Suprapubic skin (tissue), 3 donors: ENCODE measurements around the gene SREK1IP1.

Experiments used
- EP300 ChIP-seq: sonication (generic); formaldehyde crosslinking; IDR thresholded peaks from one replicate; pipeline ENCODE4 v1.6.1; 2017; ENCODE audit warnings: antibody characterized with exemption
- TF ChIP-seq, protein P1 (sequence below), 2 donors: fragments of 200-600 bp in 1 of 2; fragments of 450-650 bp in 1 of 2; sonication (generic) in 1 of 2; IDR thresholded peaks; one replicate each; pipeline ENCODE4 v1.5.1; 2016 to 2019; ENCODE audit warnings: antibody characterized with exemption in 2 of 2, mild to moderate bottlenecking in 1 of 2, moderate library complexity in 1 of 2

DNA sequence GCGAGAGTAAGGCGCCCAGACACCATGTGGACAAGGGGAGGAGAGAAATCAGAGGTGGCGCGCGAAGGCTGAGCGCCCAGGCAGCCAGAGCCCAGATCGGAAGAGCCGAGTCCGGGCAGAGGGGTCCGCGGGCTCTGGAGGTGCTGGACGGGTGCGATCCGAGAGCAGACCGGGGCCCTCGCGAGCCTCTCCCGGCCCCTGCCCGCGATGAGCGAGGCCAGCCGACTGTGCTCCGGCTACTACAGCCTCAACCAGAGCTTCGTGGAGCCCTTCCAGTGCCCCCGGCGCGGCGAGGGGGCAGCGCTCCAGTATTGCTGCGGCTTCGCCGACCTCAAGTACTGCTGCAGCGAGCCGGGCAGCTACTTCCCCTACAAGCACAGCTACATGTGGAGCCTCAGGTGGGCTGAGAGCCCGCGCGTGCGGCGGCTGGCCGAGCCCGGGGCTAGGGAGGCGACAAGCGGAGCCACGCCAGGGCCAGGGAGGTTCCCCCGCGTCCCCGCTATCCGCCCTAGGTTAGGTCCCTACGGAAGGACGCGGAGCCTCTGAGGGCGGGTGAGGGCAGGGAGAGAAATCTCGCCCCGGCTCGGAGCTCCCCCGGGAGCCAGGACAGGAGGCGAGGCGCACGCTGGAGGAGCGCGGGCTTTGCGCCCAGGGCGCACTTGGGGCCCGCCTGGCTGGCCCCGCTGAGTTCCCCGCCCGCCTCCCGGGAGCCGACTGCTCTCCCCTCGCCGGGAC, 77.9 kb downstream of the SREK1IP1 start, which contains the start of gene SHISAL2B:
- TF ChIP-seq, protein P1, sequence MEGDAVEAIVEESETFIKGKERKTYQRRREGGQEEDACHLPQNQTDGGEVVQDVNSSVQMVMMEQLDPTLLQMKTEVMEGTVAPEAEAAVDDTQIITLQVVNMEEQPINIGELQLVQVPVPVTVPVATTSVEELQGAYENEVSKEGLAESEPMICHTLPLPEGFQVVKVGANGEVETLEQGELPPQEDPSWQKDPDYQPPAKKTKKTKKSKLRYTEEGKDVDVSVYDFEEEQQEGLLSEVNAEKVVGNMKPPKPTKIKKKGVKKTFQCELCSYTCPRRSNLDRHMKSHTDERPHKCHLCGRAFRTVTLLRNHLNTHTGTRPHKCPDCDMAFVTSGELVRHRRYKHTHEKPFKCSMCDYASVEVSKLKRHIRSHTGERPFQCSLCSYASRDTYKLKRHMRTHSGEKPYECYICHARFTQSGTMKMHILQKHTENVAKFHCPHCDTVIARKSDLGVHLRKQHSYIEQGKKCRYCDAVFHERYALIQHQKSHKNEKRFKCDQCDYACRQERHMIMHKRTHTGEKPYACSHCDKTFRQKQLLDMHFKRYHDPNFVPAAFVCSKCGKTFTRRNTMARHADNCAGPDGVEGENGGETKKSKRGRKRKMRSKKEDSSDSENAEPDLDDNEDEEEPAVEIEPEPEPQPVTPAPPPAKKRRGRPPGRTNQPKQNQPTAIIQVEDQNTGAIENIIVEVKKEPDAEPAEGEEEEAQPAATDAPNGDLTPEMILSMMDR (IDR thresholded peaks at IDR 0.05): no peak
- no peak for TF ChIP-seq EP300
